OCI-LY7 (cell line): ENCODE results near the gene TAF4. TPM values are rescaled to one million over a fixed set of nuclear protein-coding genes. Genes with fewer than 3 reads are reported as not detected.

ENCODE experiments used
- BruUV-seq: library from RNA; stranded (reverse); fragments of 400-500 nt; replicated peaks from 2 replicates; lab custom pipeline; 2021; lab: Mats Ljungman, UMichigan
- CTCF ChIA-PET: fragments of 300-600 bp; sonication (Branson Sonifier 250); formaldehyde crosslinking; loops from one replicate; lab custom pipeline; 2022; ENCODE audit warnings: antibody characterized with exemption; ENCODE audit not compliant: unreplicated experiment; lab: Charles Lee
- POLR2A ChIA-PET: fragments of 300-600 bp; sonication (Branson Sonifier 250); formaldehyde crosslinking; loops from one replicate; lab custom pipeline; 2022; ENCODE audit warnings: antibody characterized with exemption; lab: Charles Lee
- DNase-seq: peaks from one replicate; pipeline ENCODE4 v3.0.0-alpha.2; 2015; ENCODE audit warnings: low spot score
- H2AFZ ChIP-seq: fragments of 200-600 bp; sonication (generic), shearing (Covaris generic); 2 replicates; pipeline ENCODE4 v1.6.1; 2014; ENCODE audit warnings: mild to moderate bottlenecking, antibody characterized with exemption, low read length, moderate library complexity
- H3K27ac ChIP-seq: fragments of 200-600 bp; sonication (generic); 2 replicates; pipeline ENCODE4 v1.5.1; 2014; ENCODE audit warnings: mixed run types, low read depth, mild to moderate bottlenecking, moderate library complexity, low read length, inconsistent platforms; ENCODE audit not compliant: poor library complexity, severe bottlenecking
- H3K36me3 ChIP-seq: fragments of 200-600 bp; sonication (generic); 2 replicates; pipeline ENCODE4 v1.6.1; 2014; ENCODE audit warnings: mild to moderate bottlenecking, antibody characterized with exemption, low read length, moderate library complexity, mixed read lengths; ENCODE audit not compliant: insufficient read depth
- H3K4me1 ChIP-seq: fragments of 200-600 bp; sonication (generic); 2 replicates; pipeline ENCODE4 v1.5.1; 2014; ENCODE audit warnings: mild to moderate bottlenecking, low read length; ENCODE audit not compliant: insufficient read depth, poor library complexity, severe bottlenecking
- H3K4me2 ChIP-seq: fragments of 200-600 bp; sonication (generic); 2 replicates; pipeline ENCODE4 v1.6.1; 2014; ENCODE audit warnings: mild to moderate bottlenecking, low read length
- H3K4me3 ChIP-seq: fragments of 200-600 bp; sonication (generic); 2 replicates; pipeline ENCODE4 v1.5.1; 2014; ENCODE audit warnings: mild to moderate bottlenecking, low read depth, low read length; ENCODE audit not compliant: poor library complexity, severe bottlenecking
- H3K79me2 ChIP-seq: fragments of 200-600 bp; sonication (generic); 2 replicates; pipeline ENCODE4 v1.6.1; 2016; ENCODE audit warnings: low read depth, mild to moderate bottlenecking, low read length, moderate library complexity, mixed read lengths; ENCODE audit not compliant: insufficient read depth
- H3K9me2 ChIP-seq: fragments of 200-600 bp; sonication (generic); 2 replicates; pipeline ENCODE4 v1.6.1; 2016; ENCODE audit warnings: mild to moderate bottlenecking, low read length, mixed read lengths; ENCODE audit not compliant: insufficient read depth
- H3K9me3 ChIP-seq: fragments of 200-600 bp; sonication (generic); 2 replicates; pipeline ENCODE4 v1.6.1; 2014; ENCODE audit warnings: mild to moderate bottlenecking, mixed run types, low read length, mixed read lengths
- H4K20me1 ChIP-seq: fragments of 200-600 bp; sonication (generic); 2 replicates; pipeline ENCODE4 v1.6.1; 2014; ENCODE audit warnings: mild to moderate bottlenecking, antibody characterized with exemption, low read length, moderate library complexity, mixed read lengths; ENCODE audit not compliant: insufficient read depth
- EZH2phosphoT487 ChIP-seq: fragments of 200-600 bp; sonication (generic); IDR thresholded peaks from 2 replicates; pipeline ENCODE4 v1.6.1; 2018; ENCODE audit warnings: low read depth, borderline replicate concordance, mild to moderate bottlenecking, mixed run types, antibody characterized with exemption, low read length, moderate library complexity, mixed read lengths
- intact Hi-C: fragments of 100-400 bp; cut with micrococcal nuclease; formaldehyde crosslinking; loops from one replicate; pipeline ENCODE4 v1.10.0; 2022; ENCODE audit not compliant: unreplicated experiment
- total RNA-seq, 2 experiments: library from RNA; depleted of rRNA in 1 of 2; stranded (reverse); fragments of >200 nt in 1 of 2; shearing (Covaris generic) in 1 of 2; gene quantifications; 2 replicates each; pipeline ENCODE4 v1.2.3, GENCODE V29; 2014 to 2022
- TF ChIP-seq, protein P1 (sequence below): fragments of 200-600 bp; sonication (generic); conservative IDR thresholded peaks from 2 replicates; pipeline ENCODE4 v1.5.1; 2014; ENCODE audit warnings: mild to moderate bottlenecking, antibody characterized with exemption, low read length, moderate library complexity, mixed read lengths

The TAF4 gene
- total RNA-seq, 2 experiments from 2014 or later: 11.2 to 38.9 TPM

DNA sequence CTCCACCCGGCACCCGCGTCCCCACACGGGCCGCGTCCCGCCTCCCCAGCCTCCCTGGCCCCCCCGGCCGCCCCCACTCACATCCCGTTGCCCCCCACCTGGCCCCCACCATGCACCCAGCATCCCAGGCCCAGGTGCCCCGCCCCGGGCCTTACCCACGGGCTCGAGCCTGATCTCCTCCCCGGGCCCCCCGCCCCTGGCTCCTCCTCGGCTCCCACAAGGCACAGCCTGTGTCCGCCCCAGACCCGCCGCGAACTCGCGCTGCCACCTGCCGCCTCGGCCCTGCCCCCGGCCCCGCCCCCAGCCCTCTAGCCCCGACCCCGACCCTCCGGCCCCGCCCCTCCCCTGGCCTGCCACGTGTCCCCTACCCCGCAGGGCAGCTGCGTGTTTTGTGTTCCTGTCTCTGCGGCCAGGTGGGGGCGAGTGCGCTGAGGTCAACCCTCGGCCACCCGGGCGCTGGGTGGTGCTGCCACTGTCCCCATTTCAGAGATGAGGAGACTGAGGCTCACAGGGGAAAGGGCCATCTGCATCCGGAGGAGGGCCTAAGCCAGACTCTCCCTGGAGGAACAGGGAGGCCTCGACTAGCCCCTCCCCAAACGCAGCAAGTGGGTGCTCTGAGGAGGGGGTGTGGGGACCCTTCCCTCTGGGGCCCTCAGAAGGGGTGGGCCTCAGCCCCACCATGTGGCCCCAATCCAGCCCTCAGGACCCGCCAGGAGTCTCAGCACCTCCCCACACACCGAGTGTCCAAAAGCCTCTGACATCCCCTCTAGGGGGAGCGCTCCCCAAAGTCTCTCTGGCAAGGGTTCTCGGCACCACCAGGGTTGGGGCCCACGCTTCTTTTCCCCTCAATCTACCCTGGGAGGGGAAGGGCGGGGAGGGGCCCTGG, 99.8 kb downstream of the TAF4 start:
- POLR2A ChIA-PET: no interaction called here
- CTCF ChIA-PET: no interaction called here
- Histone ChIP-seq H3K4me3 (no peak overlapping the region), H3K9me2 (no peaks in the 10 kb centered on the region), H3K4me1 (no peaks in the 10 kb centered on the region), H3K36me3 (no peaks in the 10 kb centered on the region), H4K20me1 (no peaks in the 10 kb centered on the region), H3K27ac (no peak overlapping the region), H3K9me3 (no peaks in the 10 kb centered on the region), H3K4me2 (no peak overlapping the region), H3K79me2 (no peaks in the 10 kb centered on the region), H2AFZ (no peak overlapping the region)
- DNase-seq: no peak
- intact Hi-C loops: no loop called here
- no TSS peak for BruUV-seq
- no peak for TF ChIP-seq EZH2phosphoT487
- TF ChIP-seq, protein P1, sequence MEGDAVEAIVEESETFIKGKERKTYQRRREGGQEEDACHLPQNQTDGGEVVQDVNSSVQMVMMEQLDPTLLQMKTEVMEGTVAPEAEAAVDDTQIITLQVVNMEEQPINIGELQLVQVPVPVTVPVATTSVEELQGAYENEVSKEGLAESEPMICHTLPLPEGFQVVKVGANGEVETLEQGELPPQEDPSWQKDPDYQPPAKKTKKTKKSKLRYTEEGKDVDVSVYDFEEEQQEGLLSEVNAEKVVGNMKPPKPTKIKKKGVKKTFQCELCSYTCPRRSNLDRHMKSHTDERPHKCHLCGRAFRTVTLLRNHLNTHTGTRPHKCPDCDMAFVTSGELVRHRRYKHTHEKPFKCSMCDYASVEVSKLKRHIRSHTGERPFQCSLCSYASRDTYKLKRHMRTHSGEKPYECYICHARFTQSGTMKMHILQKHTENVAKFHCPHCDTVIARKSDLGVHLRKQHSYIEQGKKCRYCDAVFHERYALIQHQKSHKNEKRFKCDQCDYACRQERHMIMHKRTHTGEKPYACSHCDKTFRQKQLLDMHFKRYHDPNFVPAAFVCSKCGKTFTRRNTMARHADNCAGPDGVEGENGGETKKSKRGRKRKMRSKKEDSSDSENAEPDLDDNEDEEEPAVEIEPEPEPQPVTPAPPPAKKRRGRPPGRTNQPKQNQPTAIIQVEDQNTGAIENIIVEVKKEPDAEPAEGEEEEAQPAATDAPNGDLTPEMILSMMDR: peak; percentile 45

DNA sequence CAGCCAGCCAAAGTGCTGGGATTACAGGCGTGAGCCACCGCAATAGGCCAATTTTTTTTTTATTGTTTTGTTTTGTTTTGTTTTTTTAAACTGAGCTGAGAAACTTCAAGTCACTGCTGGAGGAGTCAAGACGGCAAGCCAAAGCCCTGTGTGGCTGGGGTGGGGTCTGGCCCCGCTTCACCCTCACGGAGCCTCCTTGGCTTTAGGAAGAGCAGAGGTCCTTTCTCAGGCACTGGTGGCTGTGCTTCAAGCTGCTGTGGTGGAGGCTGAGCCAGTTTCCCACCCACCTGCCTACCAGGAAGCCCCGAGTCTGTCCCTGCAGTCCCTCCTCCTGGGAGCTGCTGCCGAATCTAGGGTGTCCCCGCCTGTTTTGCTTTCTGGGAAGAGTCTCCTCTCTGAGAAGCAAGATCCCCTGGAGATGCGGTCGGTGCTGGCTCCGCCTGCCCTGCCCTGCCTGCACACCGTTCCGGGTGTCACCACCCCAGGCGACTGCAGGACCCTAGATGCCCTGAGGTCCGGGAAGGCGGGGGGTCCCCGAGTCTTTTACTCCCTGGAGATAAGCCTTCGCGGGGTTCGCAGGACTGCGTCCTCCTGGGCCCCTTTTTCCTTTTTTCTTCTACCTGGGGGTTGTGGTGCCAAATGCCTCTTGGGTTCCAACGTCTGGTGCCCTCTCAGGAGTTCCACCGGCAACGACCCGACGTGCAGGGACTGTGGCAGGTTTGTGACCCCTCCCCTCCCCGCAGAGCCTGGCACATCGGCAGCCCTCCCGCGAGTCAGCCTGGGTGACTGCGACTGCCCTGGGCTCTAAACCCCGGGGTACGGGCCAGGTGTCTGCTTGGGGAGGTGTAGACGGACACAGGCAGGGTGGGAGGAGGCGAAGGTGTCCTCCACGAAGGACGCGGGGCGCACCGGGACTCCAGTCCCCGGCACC, 100.7 kb downstream of the TAF4 start:
- TF ChIP-seq, protein P1: no peak
- no peak for TF ChIP-seq EZH2phosphoT487
- H3K9me2 ChIP-seq: no peaks in the 10 kb centered on the region
- no TSS peak for BruUV-seq
- no peaks in the 10 kb centered on the region for H3K9me3 ChIP-seq
- no peak overlapping the region for H3K27ac ChIP-seq
- H3K4me2 ChIP-seq: no peak overlapping the region
- no peaks in the 10 kb centered on the region for H3K79me2 ChIP-seq
- ChIA-PET CTCF (no interaction called here), POLR2A (no interaction called here)
- intact Hi-C loops: no loop called here
- no peak for DNase-seq
- no peaks in the 10 kb centered on the region for H4K20me1 ChIP-seq
- no peaks in the 10 kb centered on the region for H3K36me3 ChIP-seq
- no peak overlapping the region for H2AFZ ChIP-seq
- H3K4me1 ChIP-seq: no peaks in the 10 kb centered on the region
- no peak overlapping the region for H3K4me3 ChIP-seq
